HG03103 (cell line): Measurements from ENCODE around the gene HNRNPM.

Experiments used
- ATAC-seq: cut with Tn5 transposase; IDR thresholded peaks from one replicate; pipeline ENCODE4 v1.9.1; 2021; ENCODE audit warnings: low read depth; ENCODE audit not compliant: unreplicated experiment

The HNRNPM gene

GRCh38 chr19:8484331-8484894 lies 39.6 kb downstream of the HNRNPM start:
- ATAC-seq = no peak

- ATAC-seq = no peak
Measured at GRCh38 chr19:8485561-8486371, 41.0 kb downstream of the HNRNPM start.

- ATAC-seq = no peak
Measured at GRCh38 chr19:8486661-8487136, 41.9 kb downstream of the HNRNPM start.

GRCh38 chr19:8487137-8487851 lies 42.5 kb downstream of the HNRNPM start:
- ATAC-seq = no peak

GRCh38 chr19:8488365-8488764 lies 43.6 kb downstream of the HNRNPM start:
- ATAC-seq = no peak

GRCh38 chr19:8489561-8490394 lies 45.0 kb downstream of the HNRNPM start:
- no peak for ATAC-seq

GRCh38 chr19:8490395-8490760 lies 45.6 kb downstream of the HNRNPM start:
- ATAC-seq = no peak

GRCh38 chr19:8490873-8491272 lies 46.1 kb downstream of the HNRNPM start:
- no peak for ATAC-seq

- ATAC-seq = no peak
Measured at GRCh38 chr19:8491574-8491973, 46.8 kb downstream of the HNRNPM start.

GRCh38 chr19:8494158-8494557 lies 49.4 kb downstream of the HNRNPM start:
- no peak for ATAC-seq

- ATAC-seq = no peak
Measured at GRCh38 chr19:8498295-8498694, 53.5 kb downstream of the HNRNPM start.

- ATAC-seq = no peak
Measured at GRCh38 chr19:8499048-8499833, 54.5 kb downstream of the HNRNPM start.

- no peak for ATAC-seq
Measured at GRCh38 chr19:8500158-8500557, 55.4 kb downstream of the HNRNPM start.

GRCh38 chr19:8501516-8501915 lies 56.7 kb downstream of the HNRNPM start:
- no peak for ATAC-seq

GRCh38 chr19:8501981-8502380 lies 57.2 kb downstream of the HNRNPM start:
- no peak for ATAC-seq

- no peak for ATAC-seq
Measured at GRCh38 chr19:8503510-8503909, 58.7 kb downstream of the HNRNPM start.

GRCh38 chr19:8504171-8504570 lies 59.4 kb downstream of the HNRNPM start:
- no peak for ATAC-seq

GRCh38 chr19:8504919-8505318 lies 60.1 kb downstream of the HNRNPM start:
- ATAC-seq = no peak

GRCh38 chr19:8505680-8506401 lies 61.1 kb downstream of the HNRNPM start:
- no peak for ATAC-seq
